Activated naive CD8-positive, alpha-beta T cell treated with anti-CD3 and anti-CD28 coated beads, Interleukin-2, amount 50 U/mL, for 16 hours (primary cell): ENCODE measurements around the gene SNRNP200.

ENCODE experiments used
- DNase-seq: peaks from one replicate; pipeline ENCODE4 v3.0.0-alpha.2; 2020; ENCODE audit warnings: low read depth, low spot score

Gene SNRNP200

DNA sequence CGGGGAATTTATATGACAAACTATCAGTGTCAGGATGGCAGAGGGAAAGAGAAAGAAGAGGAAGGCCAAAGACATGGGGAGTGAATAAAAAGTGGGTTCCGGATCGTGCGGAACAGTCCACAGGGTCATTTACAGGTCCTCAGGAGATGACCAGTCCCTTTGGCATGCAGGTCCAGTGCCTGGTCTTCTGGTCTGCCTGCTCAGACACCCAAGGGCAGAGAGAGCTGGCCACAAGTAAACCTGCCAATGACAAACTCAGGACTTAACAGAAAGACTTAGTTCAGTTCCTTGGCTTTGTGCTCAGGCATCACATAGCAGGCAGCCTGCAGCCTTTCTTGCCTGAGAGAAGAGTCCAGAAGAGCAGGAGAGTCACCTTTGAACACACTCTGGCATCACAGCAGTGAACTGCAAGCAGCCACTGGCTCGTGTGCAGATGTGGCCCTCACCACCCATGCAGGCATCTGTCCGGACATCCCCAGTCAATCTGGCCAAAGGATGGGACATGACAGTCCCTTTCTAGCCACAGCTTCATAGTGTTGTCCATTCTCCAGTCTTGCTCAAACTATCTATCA lies 53.5 kb downstream of the SNRNP200 start:
- DNase-seq = no peak

DNA sequence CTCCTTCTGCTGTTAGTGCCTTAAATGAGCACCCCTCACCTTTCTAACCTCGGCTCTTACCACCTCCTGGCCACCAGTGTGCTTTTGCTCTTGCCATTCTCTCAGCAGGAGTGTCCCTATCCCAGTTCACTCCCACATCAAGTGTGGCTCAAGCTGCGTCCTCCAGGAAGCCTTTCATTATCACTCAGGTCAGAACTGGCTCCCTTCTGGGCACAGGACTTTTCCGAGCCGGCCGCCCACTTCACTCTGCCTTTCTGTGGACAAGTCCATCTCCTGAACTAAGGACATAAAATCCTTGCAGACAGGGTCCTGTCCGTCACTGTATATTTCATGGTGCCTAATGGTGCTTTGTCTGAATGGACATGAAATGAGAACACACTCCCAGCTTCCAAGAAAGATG lies 55.2 kb downstream of the SNRNP200 start:
- DNase-seq = no peak

DNA sequence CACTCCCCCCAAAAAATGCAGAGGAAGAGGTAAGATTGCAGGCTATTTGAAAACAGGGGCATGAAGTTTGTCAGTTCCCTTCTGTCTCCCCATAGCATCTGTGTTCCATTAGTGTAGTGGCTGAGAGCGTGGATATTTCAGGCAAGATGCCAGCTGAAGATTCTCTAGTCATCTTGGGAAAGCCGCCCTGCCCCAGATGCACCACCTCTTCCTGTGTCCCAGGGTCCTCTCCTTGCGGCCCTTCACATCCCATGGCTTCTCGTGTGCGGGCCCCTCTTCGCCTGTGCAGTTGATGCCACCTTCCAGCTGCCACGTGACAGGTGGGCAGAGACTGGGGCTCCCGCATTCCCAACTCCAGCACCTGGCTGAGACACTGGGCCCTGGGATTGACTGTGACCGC lies 55.7 kb downstream of the SNRNP200 start:
- no peak for DNase-seq

DNA sequence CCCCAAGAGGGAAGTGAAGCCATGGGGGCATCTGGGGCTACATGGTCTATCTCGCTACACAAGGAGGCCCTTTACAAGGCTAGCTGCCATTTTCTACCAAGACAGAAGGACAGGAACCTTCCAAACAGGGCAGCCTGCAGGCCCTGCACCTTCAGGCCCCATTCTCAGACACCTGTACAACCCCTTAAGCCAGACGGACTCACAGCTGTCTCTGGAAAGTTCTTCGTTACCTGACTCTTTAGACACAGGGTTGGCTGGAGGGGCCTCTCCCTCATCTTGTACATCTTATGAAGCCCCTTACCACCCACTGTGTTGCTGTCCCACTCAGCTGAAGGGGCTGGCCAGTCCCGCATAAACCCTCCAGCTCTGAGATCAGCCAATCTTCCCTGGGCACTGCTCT lies 56.7 kb downstream of the SNRNP200 start:
- no peak for DNase-seq

DNA sequence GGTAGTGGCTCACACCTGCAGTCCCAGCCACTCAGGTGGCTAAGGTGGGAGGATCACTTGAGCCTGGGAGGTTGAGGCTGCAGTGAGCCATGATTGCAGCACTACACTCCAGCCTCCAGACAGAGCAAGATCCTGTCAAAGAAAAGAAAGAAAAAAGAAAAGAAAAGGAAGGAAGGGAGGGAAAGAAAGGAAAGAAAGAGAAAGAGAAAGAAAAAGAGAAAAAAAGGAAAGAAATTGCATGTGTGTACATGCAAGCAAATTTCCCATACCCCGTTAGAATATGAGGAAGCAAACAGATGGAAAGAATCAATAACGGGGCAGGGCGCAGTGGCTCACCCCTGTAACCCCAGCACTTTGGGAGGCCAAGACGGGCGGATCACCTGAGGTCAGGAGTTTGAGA lies 57.5 kb downstream of the SNRNP200 start:
- DNase-seq = no peak

DNA sequence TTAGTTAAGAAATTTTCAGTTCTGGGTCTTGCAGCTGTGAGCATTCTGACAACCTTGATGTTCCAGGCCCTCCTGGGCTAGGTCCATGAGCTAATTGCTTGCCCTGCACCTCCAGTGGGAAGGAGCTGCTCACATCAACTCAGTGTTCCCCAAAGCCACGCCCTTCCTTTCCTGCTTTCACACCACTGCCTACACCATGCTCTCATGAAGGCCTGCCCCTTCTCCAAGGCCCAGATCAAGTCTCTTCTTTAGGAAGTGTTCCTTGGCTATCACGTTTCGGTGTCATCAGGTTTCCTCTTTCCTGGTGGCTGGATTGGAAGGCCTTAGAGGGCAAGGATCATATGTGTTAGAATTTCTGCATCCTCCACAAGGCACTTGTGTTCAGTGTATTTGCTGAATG lies 58.3 kb downstream of the SNRNP200 start:
- DNase-seq = no peak

DNA sequence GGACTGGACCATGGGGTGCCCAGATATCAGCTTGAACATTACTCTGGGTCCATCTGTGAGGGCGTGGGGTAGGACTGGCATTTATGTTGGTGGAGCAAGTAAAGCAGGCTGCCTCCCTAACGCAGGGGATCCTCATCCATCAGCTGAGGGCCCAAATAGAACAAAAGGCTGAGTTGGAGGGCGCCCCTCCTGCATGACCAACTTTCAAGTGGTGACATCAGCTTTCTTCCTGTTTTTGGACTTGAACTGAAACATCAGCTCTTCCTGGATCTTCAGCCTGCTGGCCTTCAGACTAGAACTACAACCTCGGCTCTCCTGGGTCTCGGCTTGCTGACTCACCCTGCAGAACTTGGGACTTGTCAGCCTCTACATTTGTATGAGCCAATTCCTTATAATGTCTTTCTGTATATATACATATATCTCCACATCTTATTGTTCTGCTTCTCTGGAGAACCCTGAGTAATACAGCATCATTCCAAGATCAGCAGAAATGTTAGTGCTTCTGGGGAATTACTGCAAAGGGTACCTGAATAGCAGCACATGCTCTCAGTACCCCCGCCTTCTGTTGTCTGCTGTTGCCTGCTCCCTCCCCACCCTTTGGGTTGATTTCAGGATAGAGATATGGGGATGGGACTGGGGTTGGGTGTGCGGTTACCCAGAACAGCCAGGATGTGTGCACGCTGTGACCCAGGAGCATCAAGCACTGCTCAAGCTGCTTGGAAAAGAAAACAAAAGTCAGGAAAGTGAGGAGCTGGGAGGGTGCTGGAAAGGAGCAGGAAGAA lies 59.5 kb downstream of the SNRNP200 start:
- DNase-seq = no peak

DNA sequence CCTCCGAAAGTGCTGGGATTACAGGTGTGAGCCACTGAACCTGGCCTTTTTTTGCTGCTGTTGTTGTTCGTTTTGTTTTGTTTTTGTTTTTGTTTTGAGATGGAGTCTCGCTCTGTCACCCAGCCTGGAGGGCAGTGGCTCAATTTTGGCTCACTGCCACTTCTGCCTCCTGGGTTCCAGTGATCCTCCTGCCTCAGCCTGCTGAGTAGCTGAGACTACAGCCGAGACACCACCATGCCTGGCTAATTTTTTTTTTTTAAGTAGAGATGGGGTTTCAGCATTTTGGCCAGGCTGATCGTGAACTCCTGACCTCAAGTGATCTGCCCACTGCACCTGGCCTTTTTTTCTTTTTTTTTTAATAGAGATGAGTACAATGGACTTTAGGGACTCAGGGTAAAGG lies 61.5 kb downstream of the SNRNP200 start:
- no peak for DNase-seq

DNA sequence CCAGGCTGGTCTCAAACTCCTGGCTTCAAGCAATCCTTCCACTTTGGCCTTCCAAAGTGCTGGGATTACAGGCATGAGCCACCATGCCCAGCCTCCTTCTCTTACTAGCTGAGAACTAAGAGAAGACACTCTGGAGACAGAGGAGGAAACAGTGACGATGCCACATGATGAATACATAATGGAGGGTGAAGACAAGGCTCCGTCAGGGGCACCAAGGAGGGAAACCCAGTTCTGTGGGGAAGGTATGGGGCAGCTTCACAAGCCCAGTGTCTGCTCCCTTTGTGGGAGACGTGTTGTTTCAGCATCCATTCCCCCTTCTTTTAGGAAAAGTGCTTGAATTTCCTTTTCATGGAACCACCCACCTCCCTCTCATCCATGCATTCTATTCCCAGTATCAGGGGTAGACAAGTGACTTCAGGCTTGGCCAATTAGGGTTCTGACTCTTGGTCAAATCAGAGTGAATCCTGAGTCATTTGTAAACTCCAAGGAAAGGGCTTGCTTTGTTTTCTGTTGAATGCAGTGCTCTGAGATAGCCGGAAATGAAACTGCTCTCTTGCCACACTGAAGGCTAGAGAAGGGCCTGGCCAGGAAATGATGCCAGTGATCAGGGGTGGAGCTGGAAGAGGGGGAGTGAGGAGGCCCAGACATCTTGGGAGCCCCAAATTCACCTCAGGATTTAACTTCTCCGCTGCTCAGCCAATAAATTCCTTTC lies 63.3 kb downstream of the SNRNP200 start:
- DNase-seq = no peak

DNA sequence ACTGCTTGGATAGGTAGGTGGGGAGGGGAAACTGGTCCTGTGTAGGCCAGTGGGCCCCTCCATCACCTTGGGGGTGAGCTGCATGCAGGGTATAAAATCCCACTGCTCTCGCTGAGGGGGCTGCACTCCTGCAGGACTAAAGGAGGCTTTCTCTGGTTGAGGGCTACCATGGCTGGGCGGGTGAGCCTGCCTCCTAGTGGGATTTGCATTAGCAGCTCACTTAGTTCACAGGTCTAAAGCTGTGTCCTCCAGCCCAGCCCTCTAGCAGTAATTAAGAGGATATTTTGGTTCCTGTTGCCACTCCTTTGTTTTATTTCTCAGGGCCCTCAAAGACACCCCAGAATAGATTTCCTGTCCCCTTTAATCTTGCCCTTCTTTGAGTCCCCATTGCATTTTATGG lies 64.1 kb downstream of the SNRNP200 start:
- no peak for DNase-seq

DNA sequence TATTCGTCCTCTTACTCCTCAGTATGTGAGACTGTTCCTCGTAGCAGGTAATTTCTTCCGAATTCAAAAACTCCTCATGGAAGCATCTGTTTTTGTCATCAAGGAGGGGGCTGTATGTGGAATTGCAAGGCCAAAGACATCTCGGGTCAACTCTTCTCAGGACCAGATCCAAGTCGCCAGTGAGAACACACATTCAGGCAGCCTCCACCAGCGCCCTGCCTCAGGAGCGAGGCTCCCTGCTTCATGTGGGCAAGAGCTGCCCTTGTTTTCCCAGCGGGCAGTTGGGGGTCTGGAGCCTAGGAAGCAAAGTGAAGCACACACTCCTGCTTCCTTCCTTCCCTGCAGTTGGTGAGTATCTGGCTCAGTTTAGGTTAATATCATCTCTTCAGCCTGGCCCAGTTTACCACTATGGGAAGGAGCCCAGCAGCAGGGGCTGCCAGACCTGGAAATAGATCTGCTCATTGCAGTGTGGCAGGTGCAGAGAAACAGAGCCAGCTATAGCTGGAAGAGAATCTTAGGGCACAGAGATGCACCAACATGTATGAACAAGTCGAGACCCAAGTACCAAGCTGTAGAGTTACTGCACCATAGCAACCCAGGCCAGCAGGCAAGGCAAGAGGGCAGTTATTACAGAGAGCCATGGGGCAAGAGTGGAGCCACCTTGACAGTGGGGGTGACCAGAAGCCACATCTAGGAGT lies 64.9 kb downstream of the SNRNP200 start:
- DNase-seq = no peak

DNA sequence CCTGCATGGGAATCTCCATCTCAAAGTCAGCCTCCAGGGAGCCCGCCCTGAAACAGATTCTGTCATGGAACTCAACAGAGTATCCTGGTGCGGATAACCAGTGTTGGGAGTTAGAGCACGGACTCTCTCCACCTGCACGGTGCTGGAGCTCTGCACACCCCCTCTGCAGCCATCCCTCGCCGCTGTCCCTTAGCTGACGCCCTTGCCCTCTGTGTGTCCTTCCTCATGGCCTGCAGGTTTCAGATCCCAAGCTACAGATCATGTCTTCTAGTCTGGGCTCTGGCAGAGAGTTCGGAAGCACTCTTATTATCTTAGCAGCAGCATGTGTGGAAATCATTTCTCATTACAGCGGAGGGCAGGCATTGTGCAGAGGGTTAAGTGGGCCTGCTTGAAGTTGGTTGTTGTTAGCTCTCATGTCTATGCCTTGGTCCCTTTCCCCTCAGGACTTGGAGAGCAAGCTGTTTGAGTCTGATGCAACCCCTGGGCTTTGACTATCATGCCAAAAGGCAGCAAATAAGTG lies 65.5 kb downstream of the SNRNP200 start:
- DNase-seq = no peak

DNA sequence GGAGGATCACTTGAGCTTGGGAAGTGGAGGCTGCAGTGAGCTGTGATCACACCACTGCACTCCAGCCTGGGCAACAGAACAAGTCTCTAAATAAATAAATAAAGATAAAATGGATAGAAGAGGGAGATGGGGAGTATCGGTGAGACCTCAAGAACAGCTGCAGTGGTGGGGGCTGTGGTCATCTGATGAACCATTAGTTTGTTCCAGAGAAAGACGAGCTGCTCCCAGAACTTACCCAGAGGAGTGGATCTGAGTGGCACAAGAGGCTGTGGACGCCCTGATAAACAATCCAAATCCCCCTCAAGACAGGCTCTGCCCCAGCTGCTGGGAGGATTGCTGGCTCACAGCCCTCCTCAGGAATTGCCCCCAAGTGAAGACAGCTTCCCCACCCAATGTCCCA lies 66.3 kb downstream of the SNRNP200 start:
- DNase-seq = no peak

DNA sequence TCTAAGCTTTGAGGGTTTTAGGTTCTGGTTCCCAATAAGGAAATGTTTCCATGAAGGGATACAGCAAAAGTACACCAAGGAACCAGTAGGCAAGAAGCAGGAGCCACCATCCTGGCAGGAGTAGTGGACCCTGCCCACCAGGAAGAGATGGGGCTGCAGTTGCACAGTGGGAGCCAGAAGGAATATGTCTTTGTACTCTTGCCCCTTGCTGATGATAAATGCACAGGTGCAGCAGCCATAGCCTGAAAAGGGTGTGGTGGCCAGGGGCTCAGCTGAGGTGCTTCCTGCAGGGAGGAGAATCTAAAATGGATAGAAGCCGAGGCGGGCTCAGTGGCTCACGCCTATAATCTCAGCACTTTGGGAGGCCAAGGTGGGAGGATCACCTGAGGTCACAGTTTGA lies 67.1 kb downstream of the SNRNP200 start:
- no peak for DNase-seq

DNA sequence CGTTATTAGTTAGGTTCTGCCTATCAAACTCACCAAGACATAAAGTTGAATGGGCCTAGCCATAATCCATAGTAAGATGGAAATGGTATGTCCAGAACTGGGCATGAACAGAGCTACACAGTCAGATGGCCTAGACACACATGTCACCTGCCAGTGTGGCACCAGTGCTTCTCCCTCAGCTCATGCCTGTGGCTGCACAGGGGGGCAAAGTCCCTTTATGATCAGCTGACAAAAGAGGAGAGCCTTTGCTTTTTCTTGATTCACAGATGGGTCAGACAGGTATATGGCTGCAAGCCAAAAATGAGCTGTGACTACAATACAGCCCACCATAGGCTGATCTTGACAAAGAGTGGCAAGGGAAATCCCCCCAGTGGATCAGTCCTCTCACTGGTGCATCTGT lies 68.5 kb downstream of the SNRNP200 start:
- DNase-seq = no peak

DNA sequence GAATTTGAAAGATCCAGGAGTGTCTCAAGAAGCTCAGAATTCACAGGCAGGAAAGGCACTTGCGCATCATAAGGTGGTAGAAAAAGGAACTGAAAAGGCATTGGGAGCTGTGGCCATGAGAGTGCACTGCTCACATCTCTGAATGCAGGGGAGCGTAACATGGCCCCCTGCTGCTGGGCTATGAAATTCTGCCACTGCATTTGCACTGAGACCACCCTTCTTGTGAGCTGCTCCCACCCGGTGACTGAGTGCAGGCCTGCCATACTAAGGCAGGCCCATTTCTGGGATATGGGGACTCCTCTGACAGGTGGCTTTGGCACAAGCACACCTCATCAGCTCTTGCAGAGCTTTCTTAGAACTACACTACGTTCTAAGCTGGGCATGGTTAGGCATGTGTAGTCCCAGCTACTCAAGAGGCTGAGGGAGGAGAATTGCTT lies 71.4 kb downstream of the SNRNP200 start:
- no peak for DNase-seq

DNA sequence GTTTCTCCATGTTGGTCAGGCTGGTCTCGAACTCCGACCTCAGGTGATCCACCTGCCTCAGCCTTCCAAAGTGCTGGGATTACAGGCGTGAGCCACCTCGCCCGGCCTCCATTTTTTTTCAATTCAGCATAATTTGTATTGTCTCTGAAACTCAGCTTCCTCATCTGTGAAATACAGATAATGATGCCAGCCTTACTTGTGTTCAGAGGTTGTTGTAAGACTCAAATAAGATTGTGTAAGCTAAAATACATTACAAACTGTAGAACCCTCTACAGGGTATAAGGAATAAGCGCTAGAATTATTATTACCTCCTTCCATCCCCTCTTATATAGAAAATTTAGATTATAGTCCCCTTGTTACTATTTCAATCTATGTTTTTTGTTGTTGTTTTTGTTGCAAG lies 71.9 kb downstream of the SNRNP200 start:
- no peak for DNase-seq

DNA sequence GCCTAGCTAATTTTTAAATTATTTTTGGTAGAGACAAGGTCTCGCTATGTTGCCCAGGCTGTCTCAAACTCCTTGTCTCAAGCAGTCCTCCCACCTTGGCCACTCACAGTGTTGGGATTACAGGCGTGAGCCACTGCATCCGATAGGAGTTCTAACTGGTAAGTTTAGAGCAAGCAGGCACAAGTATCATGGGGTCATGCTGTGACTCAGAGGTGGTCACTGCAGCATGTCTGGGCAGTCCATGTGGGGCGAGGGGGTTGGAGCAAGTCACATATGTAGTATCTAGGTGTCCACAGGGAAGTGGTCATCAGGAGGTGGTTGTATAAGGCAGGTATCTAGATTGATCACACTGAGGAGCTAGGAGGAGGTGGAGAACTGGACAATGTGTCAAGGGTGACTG lies 74.0 kb downstream of the SNRNP200 start:
- DNase-seq = no peak

DNA sequence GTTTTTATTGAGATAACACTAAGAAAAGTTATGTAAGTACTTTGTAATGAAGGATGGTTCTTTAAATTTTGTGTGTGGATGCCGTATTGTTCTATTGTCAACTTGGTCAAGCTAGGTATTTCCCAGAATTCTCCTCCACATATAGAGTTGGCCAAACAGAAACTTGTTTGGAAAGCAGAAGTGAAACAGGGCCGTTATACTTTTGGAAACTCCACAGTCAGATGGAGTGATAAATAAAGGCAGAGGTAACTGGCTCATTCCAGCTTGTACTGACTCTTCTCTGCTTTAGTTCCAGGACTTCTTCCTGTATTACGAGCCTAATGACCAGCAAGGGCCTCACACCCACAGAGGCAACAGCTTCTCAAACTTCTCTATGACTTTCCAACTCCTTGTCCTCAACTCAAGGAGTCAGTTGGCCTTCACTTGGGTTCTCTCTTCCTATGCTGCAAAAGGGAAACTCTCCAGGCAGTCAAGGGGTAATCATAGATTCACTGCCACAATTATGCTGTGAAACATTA lies 80.3 kb downstream of the SNRNP200 start:
- DNase-seq = no peak
